ENCODE measurements around the gene SKOR2.
"Not testable (repeated sequence)": the region's sequence is repeated elsewhere in the genome, so short reads cannot be mapped to it uniquely, and the experiment has no call there.

SKOR2 gene

DNA sequence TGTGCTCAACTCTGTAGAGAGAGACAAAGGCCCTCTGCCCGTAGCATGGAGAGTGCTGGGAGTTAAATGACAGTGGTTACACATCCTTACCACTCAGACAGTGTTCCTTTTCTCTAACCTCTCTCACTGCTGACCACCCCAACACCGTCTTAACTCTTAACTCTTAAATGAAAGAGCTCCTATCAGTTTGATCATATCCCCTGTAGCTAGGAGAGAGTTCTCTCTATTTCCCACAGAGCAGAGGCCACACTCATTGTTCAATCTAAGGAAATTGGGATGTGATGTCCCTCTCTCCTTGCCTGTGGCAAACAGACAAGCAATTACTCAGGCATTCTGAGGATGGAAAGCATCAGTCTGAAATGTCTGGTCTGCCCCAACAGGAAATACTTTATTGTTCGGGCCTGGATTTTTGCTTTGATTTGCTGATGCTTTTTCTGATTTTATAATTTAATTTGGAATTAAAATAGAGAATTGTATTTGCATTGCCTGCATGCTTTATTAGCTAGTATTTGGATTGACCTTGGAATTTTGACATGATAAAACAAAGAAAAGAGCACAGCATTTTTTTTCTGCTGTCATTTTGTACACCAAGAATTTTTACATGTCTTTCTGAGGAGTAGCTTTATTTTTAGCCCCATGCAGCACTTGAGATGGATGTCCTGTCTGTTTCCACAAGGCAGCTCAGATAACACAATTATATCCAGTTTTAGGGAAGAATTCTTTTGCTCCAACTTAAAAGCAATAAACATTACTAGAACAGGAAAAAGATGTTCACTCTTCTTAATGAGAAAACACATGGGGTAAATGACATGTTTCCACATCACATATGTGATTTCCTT, 47.6 kb downstream of the SKOR2 start:
- no peak for DNase-seq (ENCODE audit: low spot score)

GRCh38 chr18:47195961-47196360, 55.5 kb downstream of the SKOR2 start:
- DNase-seq (ENCODE audit: low spot score) = not testable (repeated sequence)

DNA sequence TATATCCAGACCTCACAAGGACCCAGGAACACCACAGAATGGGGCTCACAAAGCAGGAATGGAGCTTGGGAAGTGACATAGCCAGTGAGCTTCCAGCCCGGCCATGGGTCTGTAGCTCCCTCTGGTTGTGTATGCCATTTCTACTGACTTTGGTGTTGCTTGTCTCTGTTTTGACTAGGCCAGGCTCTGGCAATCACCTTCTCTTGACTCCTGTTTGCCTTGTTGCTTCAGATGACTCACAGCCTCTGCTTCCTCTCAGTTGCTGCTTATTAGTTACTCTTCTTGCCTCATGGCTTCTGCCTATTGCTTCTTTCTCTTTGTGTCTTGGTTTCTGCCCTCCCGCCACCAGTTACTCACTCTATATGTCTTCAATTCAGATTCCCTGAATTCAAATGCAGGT, 59.5 kb downstream of the SKOR2 start:
- peak; percentile 1 for DNase-seq (ENCODE audit: low spot score)

DNA sequence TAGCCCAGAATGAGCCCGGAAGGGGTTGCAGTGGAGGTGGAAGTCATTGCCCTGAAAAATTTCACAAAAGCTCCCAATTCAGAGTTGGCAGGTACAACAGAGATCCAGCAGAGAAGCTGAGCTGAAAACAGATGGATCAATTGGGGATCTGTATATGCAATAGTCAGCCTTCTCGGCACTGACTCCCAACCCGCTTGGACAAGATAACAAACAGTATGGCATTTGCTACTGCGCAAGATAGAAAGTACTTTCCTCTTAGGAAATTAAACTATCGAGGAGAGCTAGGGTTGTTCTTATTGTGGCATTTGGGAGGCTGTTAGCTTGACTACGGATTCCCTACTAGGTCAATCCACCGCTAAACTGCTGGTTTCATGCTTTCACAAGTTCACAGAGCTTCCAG, 63.7 kb downstream of the SKOR2 start:
- no peak for DNase-seq (ENCODE audit: low spot score)

DNA sequence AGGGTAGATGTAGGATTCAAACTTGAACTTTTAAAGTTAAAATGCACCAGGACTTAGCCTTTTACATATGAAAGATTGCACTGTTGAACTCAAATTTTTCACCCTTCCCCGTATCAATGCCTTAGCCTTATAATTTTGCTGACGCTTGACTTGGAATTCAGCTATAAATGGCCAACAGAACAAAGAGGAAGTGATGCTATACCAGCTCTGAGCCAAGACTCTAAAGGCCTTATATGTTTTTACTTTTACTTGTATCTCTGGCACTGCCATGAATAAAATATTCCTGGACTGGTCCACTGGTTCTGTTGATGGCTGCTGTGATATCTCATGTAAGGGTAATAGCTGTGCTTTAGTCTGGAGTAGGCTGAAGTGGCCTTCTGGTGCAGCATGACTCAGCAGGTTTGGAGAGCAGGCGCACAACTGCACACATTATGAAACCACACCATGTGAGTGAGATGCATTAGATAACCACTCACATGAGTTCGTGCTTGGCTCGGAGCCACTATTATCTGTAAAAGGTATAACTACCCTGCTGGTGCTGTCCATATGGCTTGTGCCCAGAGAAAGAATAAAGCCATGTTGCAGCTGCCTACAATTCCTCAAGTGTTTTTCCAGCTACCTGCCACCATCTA, 66.9 kb downstream of the SKOR2 start:
- DNase-seq (ENCODE audit: low spot score) = no peak

DNA sequence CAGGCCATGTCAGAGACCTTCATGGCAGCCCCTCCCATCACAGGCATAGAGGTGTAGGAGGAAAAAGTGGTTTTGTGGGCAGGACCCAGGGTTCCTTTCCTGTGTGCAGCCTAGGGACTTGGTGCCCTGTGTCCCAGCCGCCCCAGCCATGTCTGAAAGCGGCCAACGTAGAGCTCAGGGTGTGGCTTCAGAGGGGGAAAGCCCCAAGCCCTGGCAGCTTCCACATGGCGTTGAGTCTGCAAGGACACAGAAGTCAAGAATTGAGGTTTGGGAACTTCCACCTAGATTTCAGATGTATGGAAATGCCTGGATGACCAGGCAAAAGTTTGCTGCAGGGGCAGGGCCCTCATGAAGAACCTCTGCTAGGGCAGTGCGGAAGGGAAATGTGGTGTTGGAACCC, 69.3 kb downstream of the SKOR2 start:
- not testable (repeated sequence) for DNase-seq (ENCODE audit: low spot score)

DNA sequence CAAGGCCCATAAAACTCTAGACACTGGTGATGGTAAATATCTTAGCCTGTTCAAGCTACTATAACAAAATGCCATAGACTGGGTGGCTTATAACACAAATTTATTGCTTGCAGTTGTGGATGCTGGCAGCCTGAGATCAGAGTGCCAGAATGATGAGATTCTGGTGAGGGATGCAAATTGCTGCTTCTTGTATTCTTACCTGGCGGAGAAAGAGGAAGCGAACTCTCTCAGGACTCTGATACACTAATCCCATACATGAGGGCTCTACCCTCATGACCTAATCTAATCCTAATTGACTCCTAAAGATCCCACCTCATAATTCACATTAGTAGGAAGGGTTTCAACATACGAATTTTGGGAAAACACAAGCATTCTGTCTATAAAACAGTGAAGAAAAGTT, 70.7 kb downstream of the SKOR2 start:
- no peak for DNase-seq (ENCODE audit: low spot score)

GRCh38 chr18:47179520-47179919, 71.9 kb downstream of the SKOR2 start:
- DNase-seq (ENCODE audit: low spot score) = no peak

- peak; percentile 80 for DNase-seq (ENCODE audit: low spot score)
Observed at GRCh38 chr18:47175898-47176575, 75.4 kb downstream of the SKOR2 start, which contains the start of gene IER3IP1. Gene IER3IP1, minus strand, starts transcription at chr18:47176364. Its CDS starts 87 bp downstream, at chr18:47176277.

GRCh38 chr18:47175283-47175897, 76.1 kb downstream of the SKOR2 start:
- no peak for DNase-seq (ENCODE audit: low spot score)

GRCh38 chr18:47174545-47175116, 76.8 kb downstream of the SKOR2 start:
- DNase-seq (ENCODE audit: low spot score) = no peak

DNA sequence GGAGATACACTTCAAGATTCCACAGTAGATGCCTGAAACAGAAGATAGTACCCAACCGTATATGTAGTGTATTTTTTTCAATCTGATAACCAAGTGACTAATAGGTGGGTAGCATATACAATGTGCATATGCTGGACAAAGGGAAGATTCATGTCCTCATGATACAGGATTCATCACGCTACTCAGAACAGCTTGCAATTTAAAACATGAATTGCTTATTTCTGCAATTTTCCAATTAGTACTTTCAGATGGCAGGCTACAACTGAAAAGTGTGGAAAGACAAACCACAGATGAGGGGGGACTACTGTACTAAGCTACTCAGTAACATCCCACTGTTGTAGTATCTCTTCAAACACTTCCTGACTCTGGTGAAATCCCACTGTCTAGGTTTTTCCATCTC, 79.0 kb downstream of the SKOR2 start:
- no peak for DNase-seq (ENCODE audit: low spot score)

DNA sequence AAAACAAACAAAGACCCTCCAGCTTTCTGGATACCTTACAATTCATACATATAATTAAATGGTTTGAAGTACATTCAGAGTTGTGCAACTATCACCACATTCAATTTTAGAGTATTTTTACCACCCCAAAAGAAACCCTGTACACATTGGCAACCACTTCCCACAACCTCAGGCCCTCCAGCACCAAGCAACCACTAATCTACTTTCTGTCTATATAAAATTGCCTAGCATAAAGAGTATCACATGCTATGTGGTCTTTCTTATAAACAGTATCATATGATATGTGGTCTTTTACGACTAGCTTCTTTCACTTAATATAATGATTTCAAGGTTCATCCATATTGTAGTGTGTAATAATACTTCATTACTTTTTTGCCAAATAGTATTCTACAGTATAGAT, 82.5 kb downstream of the SKOR2 start:
- no peak for DNase-seq (ENCODE audit: low spot score)

DNA sequence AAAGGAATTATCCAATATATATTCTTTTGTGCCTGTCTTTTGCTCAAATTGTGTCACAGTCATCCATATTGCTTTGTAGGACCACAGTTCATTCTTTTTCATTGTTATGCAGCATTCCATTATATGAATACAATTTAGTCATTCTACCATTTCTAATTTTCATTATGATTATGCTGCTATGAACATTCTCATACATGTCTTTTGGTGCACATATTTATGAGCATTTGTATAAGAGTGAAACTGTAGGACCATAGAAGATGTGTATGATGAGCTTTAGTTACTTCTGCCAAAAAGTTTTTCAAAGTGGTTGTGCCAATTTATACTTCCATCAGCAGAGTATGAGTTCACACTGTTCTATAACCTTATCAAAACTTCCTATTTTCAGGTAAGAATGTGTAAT, 83.0 kb downstream of the SKOR2 start:
- no peak for DNase-seq (ENCODE audit: low spot score)

DNA sequence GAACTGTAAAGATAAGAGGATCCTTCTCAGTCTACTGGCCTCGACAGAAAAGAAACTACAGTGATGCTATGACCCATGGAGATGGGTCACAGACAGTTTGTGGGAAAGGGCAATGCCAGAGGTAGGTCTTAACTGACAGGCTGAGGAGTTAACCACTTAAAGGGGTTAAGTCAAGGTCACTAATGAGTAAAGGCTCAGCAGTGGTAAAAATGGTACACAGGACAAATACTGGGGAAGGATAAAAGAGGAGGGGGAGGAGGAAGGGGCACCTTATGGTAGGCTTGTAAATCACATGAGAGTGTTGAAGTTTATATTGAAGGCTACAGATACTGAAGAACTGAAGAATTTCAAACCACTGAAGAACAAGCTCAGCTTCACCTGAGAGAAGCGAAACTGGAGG, 85.2 kb downstream of the SKOR2 start:
- DNase-seq (ENCODE audit: low spot score) = no peak

GRCh38 chr18:47163241-47163640, 88.2 kb downstream of the SKOR2 start:
- DNase-seq (ENCODE audit: low spot score) = no peak

- no peak for DNase-seq (ENCODE audit: low spot score)
Observed at GRCh38 chr18:47160256-47160655, 91.2 kb downstream of the SKOR2 start.

DNA sequence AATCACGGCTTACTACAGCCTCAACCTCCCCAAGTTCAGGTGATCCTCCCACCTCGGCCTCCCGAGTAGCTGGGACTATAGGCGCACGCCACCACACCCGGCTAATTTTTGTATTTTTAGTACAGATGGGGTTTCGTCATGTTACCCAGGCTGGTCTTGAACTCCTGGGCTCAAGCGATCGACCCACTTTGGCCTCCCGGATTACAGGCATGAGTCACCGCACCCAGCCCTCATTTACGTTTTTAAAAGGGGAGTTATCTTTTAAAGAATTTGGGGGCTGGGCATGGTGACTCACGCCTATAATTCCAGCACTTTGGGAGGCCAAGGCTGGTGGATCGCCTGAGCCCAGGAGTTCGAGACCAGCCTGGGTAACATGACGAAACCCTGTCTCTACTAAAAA, 93.1 kb downstream of the SKOR2 start:
- not testable (repeated sequence) for DNase-seq (ENCODE audit: low spot score)
